IMR-90 (cell line): ENCODE results near the gene PGM2. TPM values are rescaled to one million over a fixed set of nuclear protein-coding genes. Genes with fewer than 3 reads are reported as not detected.

Experiments used
- ATAC-seq: fragments of 200-7000 bp; cut with Tn5 transposase; 2 replicates; pipeline ENCODE4 v1.9.1; 2020; ENCODE audit warnings: low read depth, mild to moderate bottlenecking, moderate library complexity
- BruUV-seq: library from RNA; stranded (reverse); fragments of 400-500 nt; replicated peaks from 2 replicates; lab custom pipeline; 2021; lab: Mats Ljungman, UMichigan
- CTCF ChIA-PET: fragments of 300-600 bp; formaldehyde crosslinking; extraction: SDS; loops from one replicate; lab custom pipeline; 2021; ENCODE audit warnings: antibody characterized with exemption; lab: Yijun Ruan, JAX
- POLR2A ChIA-PET: fragments of 300-600 bp; sonication (Branson Sonifier 250); formaldehyde crosslinking; loops from one replicate; lab custom pipeline; 2022; ENCODE audit warnings: antibody characterized with exemption; ENCODE audit not compliant: unreplicated experiment; lab: Charles Lee
- DNase-seq: peaks from one replicate; pipeline ENCODE4 v3.0.0; 2013
- H2AFZ ChIP-seq: replicated peaks from 2 replicates; pipeline ENCODE3; 2013; ENCODE audit warnings: low read length, mild to moderate bottlenecking; ENCODE audit not compliant: poor library complexity
- H2AK5ac ChIP-seq: 2 replicates; pipeline ENCODE4 v1.6.1; 2013; ENCODE audit warnings: low read depth, low read length, inconsistent platforms
- H2AK9ac ChIP-seq: replicated peaks from 2 replicates; pipeline ENCODE3; 2013; ENCODE audit warnings: mild to moderate bottlenecking, low read depth, low read length, moderate library complexity; ENCODE audit not compliant: poor library complexity
- H2BK120ac ChIP-seq: 2 replicates; pipeline ENCODE4 v1.6.1; 2013; ENCODE audit warnings: low read depth, low read length, inconsistent platforms
- H2BK15ac ChIP-seq: 3 replicates; pipeline ENCODE4 v1.6.1; 2013; ENCODE audit warnings: low read depth, low read length, inconsistent platforms
- H2BK20ac ChIP-seq: 2 replicates; pipeline ENCODE4 v1.6.1; 2013; ENCODE audit warnings: low read depth, mild to moderate bottlenecking, inconsistent platforms, low read length, moderate library complexity
- H2BK5ac ChIP-seq: 2 replicates; pipeline ENCODE4 v1.6.1; 2013; ENCODE audit warnings: mild to moderate bottlenecking, low read depth, low read length, inconsistent platforms; ENCODE audit not compliant: poor library complexity, severe bottlenecking
- H3K14ac ChIP-seq: replicated peaks from 2 replicates; pipeline ENCODE4 v1.6.1; 2013; ENCODE audit warnings: low read depth, low read length, inconsistent platforms
- H3K18ac ChIP-seq: 2 replicates; pipeline ENCODE4 v1.6.1; 2013; ENCODE audit warnings: low read depth, low read length, control low read depth
- H3K23ac ChIP-seq: 2 replicates; pipeline ENCODE4 v1.6.1; 2013; ENCODE audit warnings: low read depth, low read length, inconsistent platforms
- H3K27ac ChIP-seq: 2 replicates; pipeline ENCODE4 v1.5.1; 2013; ENCODE audit warnings: mild to moderate bottlenecking, control low read depth, low read length; ENCODE audit not compliant: insufficient read depth
- H3K27me3 ChIP-seq: 2 replicates; pipeline ENCODE4 v1.6.1; 2013; ENCODE audit warnings: low read length; ENCODE audit not compliant: control insufficient read depth, insufficient read depth
- H3K36me3 ChIP-seq: 2 replicates; pipeline ENCODE4 v1.6.1; 2013; ENCODE audit warnings: low read length, mixed read lengths; ENCODE audit not compliant: control insufficient read depth, insufficient read depth
- H3K4ac ChIP-seq: 2 replicates; pipeline ENCODE4 v1.6.1; 2013; ENCODE audit warnings: low read depth, low read length, inconsistent platforms
- H3K4me1 ChIP-seq: 2 replicates; pipeline ENCODE4 v1.6.1; 2013; ENCODE audit warnings: low read length, mixed read lengths; ENCODE audit not compliant: control insufficient read depth, insufficient read depth
- H3K4me2 ChIP-seq: 2 replicates; pipeline ENCODE4 v1.6.1; 2013; ENCODE audit warnings: low read depth, mild to moderate bottlenecking, control low read depth, low read length, moderate library complexity
- H3K4me3 ChIP-seq: 2 replicates; pipeline ENCODE4 v1.5.1; 2013; ENCODE audit warnings: low read depth, mild to moderate bottlenecking, control low read depth, low read length, moderate library complexity; ENCODE audit not compliant: insufficient read depth
- H3K56ac ChIP-seq: 2 replicates; pipeline ENCODE4 v1.6.1; 2013; ENCODE audit warnings: low read length, inconsistent platforms; ENCODE audit not compliant: insufficient read depth; ENCODE audit errors: extremely low read depth
- H3K79me1 ChIP-seq, 2 experiments: 2 replicates each; pipeline ENCODE4 v1.6.1; 2013; ENCODE audit warnings: low read length in 2 of 2, inconsistent platforms in 1 of 2, low read depth in 1 of 2
- H3K9ac ChIP-seq: 2 replicates; pipeline ENCODE4 v1.6.1; 2013; ENCODE audit warnings: low read depth, low read length, control low read depth
- H3K9me1 ChIP-seq: 2 replicates; pipeline ENCODE4 v1.6.1; 2013; ENCODE audit warnings: low read length, inconsistent platforms; ENCODE audit not compliant: insufficient read depth
- H3K9me3 ChIP-seq: 2 replicates; pipeline ENCODE4 v1.6.1; 2013; ENCODE audit warnings: low read length; ENCODE audit not compliant: control insufficient read depth, insufficient read depth
- H4K20me1 ChIP-seq: 2 replicates; pipeline ENCODE4 v1.6.1; 2013; ENCODE audit warnings: low read length, inconsistent platforms; ENCODE audit not compliant: insufficient read depth
- H4K5ac ChIP-seq: 2 replicates; pipeline ENCODE4 v1.6.1; 2013; ENCODE audit warnings: mild to moderate bottlenecking, low read depth, low read length, control low read depth
- H4K8ac ChIP-seq, 2 experiments: 2 replicates each; pipeline ENCODE4 v1.6.1; 2013; ENCODE audit warnings: low read depth in 2 of 2, low read length in 2 of 2, control low read depth in 1 of 2, inconsistent platforms in 1 of 2
- H4K91ac ChIP-seq: 2 replicates; pipeline ENCODE4 v1.6.1; 2013; ENCODE audit warnings: low read depth, low read length, inconsistent platforms; ENCODE audit not compliant: insufficient read depth
- BHLHE40 ChIP-seq: fragments of 150-350 bp; IDR thresholded peaks from 2 replicates; pipeline ENCODE4 v1.6.1; 2016; ENCODE audit warnings: mild to moderate bottlenecking, low read depth, low read length
- MAZ ChIP-seq: IDR thresholded peaks from 2 replicates; pipeline ENCODE4 v1.6.1; 2012; ENCODE audit warnings: low read depth, mild to moderate bottlenecking, low read length, improper control_type of control experiment, moderate library complexity, borderline replicate concordance
- RAD21 ChIP-seq: IDR thresholded peaks from 2 replicates; pipeline ENCODE4 v1.6.1; 2012; ENCODE audit warnings: low read length, improper control_type of control experiment
- WGBS, 2 experiments: methylation state at CpG; one replicate each; pipeline versions ENCODE4 v1.1.5 to v1.1.7; 2013; ENCODE audit warnings: missing lambda C conversion rate in 2 of 2; ENCODE audit not compliant: insufficient read length in 1 of 2; ENCODE audit errors: extremely low coverage in 2 of 2; 5-methylcytosine and 5-hydroxymethylcytosine counted together
- dilution Hi-C: fragments of 300-500 bp; cut with HindIII; formaldehyde crosslinking; loops from one replicate; pipeline ENCODE4 v1.14.3; 2018; ENCODE audit warnings: low sequenced_read_pairs; ENCODE audit not compliant: unreplicated experiment
- in situ Hi-C: fragments of 300-500 bp; cut with MboI; formaldehyde crosslinking; loops from 3 replicates; pipeline ENCODE4 v1.14.3; 2019; ENCODE audit warnings: low sequenced_read_pairs, inconsistent platforms, mixed read lengths
- intact Hi-C: fragments of 100-400 bp; cut with micrococcal nuclease; formaldehyde crosslinking; loops from 2 replicates; pipeline ENCODE4 v1.10.0; 2022
- polyA plus RNA-seq, 3 experiments: library from polyadenylated mRNA; depleted of rRNA; stranded (reverse); fragments of >200 nt; gene quantifications; 2 replicates each; pipeline ENCODE4 v1.2.3, GENCODE V29; 2012; ENCODE audit warnings: low replicate concordance in 1 of 3
- total RNA-seq: library from RNA; depleted of rRNA; stranded (reverse); fragments of >200 nt; gene quantifications from 2 replicates; pipeline ENCODE4 v1.2.3, GENCODE V29; 2012

PGM2 gene
- total and polyA plus RNA-seq, 2 of the 4 experiments (the other 2 are of a cell fraction) = 18.7 to 26.2 TPM

DNA sequence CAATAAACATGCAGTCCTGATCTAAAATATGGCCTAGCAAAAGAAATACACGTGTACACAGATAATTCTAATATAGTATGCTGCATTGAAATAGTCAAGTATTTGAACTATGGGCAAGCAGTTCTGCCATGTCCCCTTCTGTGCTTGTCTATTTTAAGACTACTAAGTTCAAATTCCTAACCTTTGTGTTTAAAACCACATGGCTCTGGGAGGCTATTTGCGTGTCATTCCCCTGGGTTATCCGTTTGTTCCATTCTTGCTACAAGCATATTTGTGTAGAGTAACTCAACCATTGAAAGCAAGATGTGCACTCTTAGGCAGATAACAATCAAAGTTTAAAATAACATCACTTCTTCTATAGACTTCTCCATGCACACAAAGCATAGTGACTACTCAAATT is 39.0 kb downstream of the PGM2 start:
- no CpG with 5 or more reads among the region's 3 CpGs for WGBS, 2 experiments
- Histone ChIP-seq H3K23ac (no peak overlapping the region), H3K27ac (no peak overlapping the region), H3K79me1 (no peaks in the 10 kb centered on the region), H3K4ac (no peak overlapping the region), H3K27me3 (no peaks in the 10 kb centered on the region), H4K5ac (no peak overlapping the region), H4K20me1 (no peaks in the 10 kb centered on the region), H3K56ac (no peak overlapping the region), H3K4me2 (no peak overlapping the region), H2BK5ac (no peak overlapping the region), H2BK15ac (no peak overlapping the region), H3K4me1 (no peaks in the 10 kb centered on the region), H3K9me3 (no peaks in the 10 kb centered on the region), H2AK9ac (no peak overlapping the region), H4K8ac (no peak overlapping the region), H3K9me1 (no peaks in the 10 kb centered on the region), H4K91ac (no peak overlapping the region), H3K18ac (no peak overlapping the region), H2AFZ (no peak overlapping the region), H3K36me3 (peaks cover 2% of the 10 kb centered on the region), H3K14ac (no peak overlapping the region), H3K9ac (no peak overlapping the region), H2BK120ac (no peak overlapping the region), H2AK5ac (no peak overlapping the region), H2BK20ac (no peak overlapping the region), H3K4me3 (no peak overlapping the region)
- in situ Hi-C loops = no loop called here
- dilution Hi-C loops = no loop called here
- TF ChIP-seq MAZ = no peak
- no peak for TF ChIP-seq RAD21
- no peak for TF ChIP-seq BHLHE40
- no peak for DNase-seq
- ChIA-PET POLR2A (no interaction called here), CTCF (interaction anchor here (0.6 kb wide), 1 partner anchor 10 kb away, joined by 3 read pairs; no protein-coding TSS in a partner anchor)
- no peak for ATAC-seq
- intact Hi-C loops = no loop called here
- BruUV-seq = no TSS peak
